Measurements from ENCODE around the gene PKNOX1. TPM values are rescaled to one million over a fixed set of nuclear protein-coding genes. Genes with fewer than 3 reads are reported as not detected.
"Not testable (repeated sequence)": the region's sequence is repeated elsewhere in the genome, so short reads cannot be mapped to it uniquely, and the experiment has no call there.

PKNOX1 gene
- total and polyA plus RNA-seq, 2 donors from 2014 or later: 7.9 to 25.2 TPM

DNA sequence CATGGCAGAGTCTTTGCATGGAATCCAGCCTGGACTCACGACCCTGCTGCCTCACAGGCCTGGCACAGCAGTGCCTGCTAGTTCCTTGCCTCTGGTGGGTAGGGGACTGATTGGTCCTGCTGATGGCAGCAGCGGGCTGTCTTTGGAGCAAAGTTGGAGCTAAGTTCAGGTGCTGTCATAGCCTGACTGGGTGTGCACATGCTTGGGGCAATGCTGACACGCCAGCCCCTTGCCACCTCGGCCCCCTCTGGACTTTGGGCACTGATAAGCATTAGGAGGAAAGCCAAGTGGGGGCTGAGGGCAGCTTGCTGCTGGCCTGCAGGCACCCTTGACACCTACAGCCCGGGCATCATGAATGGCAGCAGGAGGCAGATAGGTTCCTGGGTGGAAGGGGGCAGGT is 67.8 kb downstream of the PKNOX1 start:
- H3K36me3 ChIP-seq (ENCODE audit: control insufficient read depth in 2 of 3, insufficient read depth in 3 of 3, low read length in 3 of 3); intact Hi-C loops (cut with DNase I); H3K4me3 ChIP-seq (ENCODE audit: low read length in 3 of 3); H3K9ac ChIP-seq (ENCODE audit: low read length in 3 of 3); H3K9me3 ChIP-seq (ENCODE audit: control insufficient read depth in 2 of 3, insufficient read depth in 1 of 3, low read length in 3 of 3); H3K27me3 ChIP-seq (ENCODE audit: control insufficient read depth, insufficient read depth, low read length); DNase-seq; H3K27ac ChIP-seq (ENCODE audit: low read depth in 2 of 2, low read length in 2 of 2); H3K4me1 ChIP-seq (ENCODE audit: control insufficient read depth in 2 of 3, insufficient read depth in 2 of 3, low read depth in 1 of 3, low read length in 3 of 3); FAIRE-seq: not testable (repeated sequence)

- intact Hi-C loops (cut with DNase I); FAIRE-seq; H3K27me3 ChIP-seq (ENCODE audit: control insufficient read depth, insufficient read depth, low read length); DNase-seq; H3K27ac ChIP-seq (ENCODE audit: low read depth in 2 of 2, low read length in 2 of 2); H3K4me1 ChIP-seq (ENCODE audit: control insufficient read depth in 2 of 3, insufficient read depth in 2 of 3, low read depth in 1 of 3, low read length in 3 of 3); H3K9me3 ChIP-seq (ENCODE audit: control insufficient read depth in 2 of 3, insufficient read depth in 1 of 3, low read length in 3 of 3); H3K36me3 ChIP-seq (ENCODE audit: control insufficient read depth in 2 of 3, insufficient read depth in 3 of 3, low read length in 3 of 3); H3K9ac ChIP-seq (ENCODE audit: low read length in 3 of 3); H3K4me3 ChIP-seq (ENCODE audit: low read length in 3 of 3): not testable (repeated sequence)
These were observed 68.9 kb downstream of the PKNOX1 start for GRCh38 chr21:43043291-43043690.

- H3K27ac ChIP-seq (ENCODE audit: low read depth in 2 of 2, low read length in 2 of 2); H3K36me3 ChIP-seq (ENCODE audit: control insufficient read depth in 2 of 3, insufficient read depth in 3 of 3, low read length in 3 of 3); H3K9me3 ChIP-seq (ENCODE audit: control insufficient read depth in 2 of 3, insufficient read depth in 1 of 3, low read length in 3 of 3); H3K4me3 ChIP-seq (ENCODE audit: low read length in 3 of 3); H3K9ac ChIP-seq (ENCODE audit: low read length in 3 of 3); DNase-seq; H3K27me3 ChIP-seq (ENCODE audit: control insufficient read depth, insufficient read depth, low read length); intact Hi-C loops (cut with DNase I); H3K4me1 ChIP-seq (ENCODE audit: control insufficient read depth in 2 of 3, insufficient read depth in 2 of 3, low read depth in 1 of 3, low read length in 3 of 3); FAIRE-seq: not testable (repeated sequence)
These were observed 70.2 kb downstream of the PKNOX1 start for GRCh38 chr21:43044547-43044946.

- H3K4me3 ChIP-seq (ENCODE audit: low read length in 3 of 3); H3K27ac ChIP-seq (ENCODE audit: low read depth in 2 of 2, low read length in 2 of 2); H3K4me1 ChIP-seq (ENCODE audit: control insufficient read depth in 2 of 3, insufficient read depth in 2 of 3, low read depth in 1 of 3, low read length in 3 of 3); H3K9me3 ChIP-seq (ENCODE audit: control insufficient read depth in 2 of 3, insufficient read depth in 1 of 3, low read length in 3 of 3); H3K36me3 ChIP-seq (ENCODE audit: control insufficient read depth in 2 of 3, insufficient read depth in 3 of 3, low read length in 3 of 3); FAIRE-seq; intact Hi-C loops (cut with DNase I); H3K27me3 ChIP-seq (ENCODE audit: control insufficient read depth, insufficient read depth, low read length); H3K9ac ChIP-seq (ENCODE audit: low read length in 3 of 3); DNase-seq: not testable (repeated sequence)
These were observed 71.0 kb downstream of the PKNOX1 start for GRCh38 chr21:43045165-43045875.

DNA sequence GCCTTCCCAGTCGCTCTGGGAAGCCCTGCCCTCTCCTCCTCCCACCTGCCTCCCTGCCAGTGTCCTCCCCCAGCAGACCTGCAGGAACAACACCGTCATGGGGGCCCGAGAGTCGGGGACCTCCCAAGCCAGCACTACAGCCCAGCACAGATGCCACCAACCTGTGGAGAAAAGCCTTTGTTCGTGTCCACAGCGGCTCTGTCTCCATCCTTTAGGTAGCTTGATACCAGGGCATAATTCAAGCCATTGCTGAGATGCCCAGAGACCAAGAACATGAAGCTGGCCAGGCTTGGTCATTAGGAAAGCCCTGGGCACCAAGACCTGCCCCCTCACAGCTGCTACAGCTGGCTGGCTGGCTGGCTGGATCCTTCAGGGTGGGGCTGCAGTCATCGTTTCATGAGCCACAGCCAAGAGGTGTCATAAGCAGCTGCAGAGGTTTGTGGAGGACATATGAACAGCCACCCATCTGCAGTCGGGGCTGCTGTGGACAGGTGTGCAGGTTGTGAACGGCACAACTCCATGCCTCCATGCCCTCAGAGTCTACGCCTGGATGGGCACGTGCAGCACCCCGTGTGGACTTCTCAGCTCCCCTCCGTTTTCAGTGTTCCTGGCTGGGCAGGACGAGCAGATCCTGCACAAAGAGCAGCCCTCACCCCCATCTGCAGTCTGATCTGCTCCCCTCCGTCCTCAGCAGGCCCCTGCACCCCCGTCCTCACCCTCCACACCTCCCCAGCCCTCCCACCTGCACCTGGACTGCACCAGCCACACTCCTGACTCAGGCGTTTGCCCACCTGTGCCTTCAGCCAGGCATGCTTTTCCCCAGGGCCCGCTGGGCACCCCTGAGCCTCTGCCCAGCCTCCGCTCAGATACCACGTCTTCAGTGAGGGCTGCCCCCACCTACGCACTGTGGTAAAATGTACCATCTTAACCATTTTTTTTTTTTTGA is 71.8 kb downstream of the PKNOX1 start:
- H3K36me3 ChIP-seq (ENCODE audit: control insufficient read depth in 2 of 3, insufficient read depth in 3 of 3, low read length in 3 of 3); H3K27ac ChIP-seq (ENCODE audit: low read depth in 2 of 2, low read length in 2 of 2); H3K27me3 ChIP-seq (ENCODE audit: control insufficient read depth, insufficient read depth, low read length); H3K9me3 ChIP-seq (ENCODE audit: control insufficient read depth in 2 of 3, insufficient read depth in 1 of 3, low read length in 3 of 3); H3K4me1 ChIP-seq (ENCODE audit: control insufficient read depth in 2 of 3, insufficient read depth in 2 of 3, low read depth in 1 of 3, low read length in 3 of 3); H3K4me3 ChIP-seq (ENCODE audit: low read length in 3 of 3); H3K9ac ChIP-seq (ENCODE audit: low read length in 3 of 3); intact Hi-C loops (cut with DNase I); FAIRE-seq: not testable (repeated sequence)
- peak in 3 of 5 donors; percentile 14 to 52 (median 15) for DNase-seq

- H3K9ac ChIP-seq (ENCODE audit: low read length in 3 of 3); DNase-seq; H3K4me1 ChIP-seq (ENCODE audit: control insufficient read depth in 2 of 3, insufficient read depth in 2 of 3, low read depth in 1 of 3, low read length in 3 of 3); H3K36me3 ChIP-seq (ENCODE audit: control insufficient read depth in 2 of 3, insufficient read depth in 3 of 3, low read length in 3 of 3); H3K9me3 ChIP-seq (ENCODE audit: control insufficient read depth in 2 of 3, insufficient read depth in 1 of 3, low read length in 3 of 3); intact Hi-C loops (cut with DNase I); FAIRE-seq; H3K4me3 ChIP-seq (ENCODE audit: low read length in 3 of 3); H3K27me3 ChIP-seq (ENCODE audit: control insufficient read depth, insufficient read depth, low read length); H3K27ac ChIP-seq (ENCODE audit: low read depth in 2 of 2, low read length in 2 of 2): not testable (repeated sequence)
These were observed 78.8 kb downstream of the PKNOX1 start for GRCh38 chr21:43053112-43053511.

GRCh38 chr21:43062955-43063664 is 88.7 kb downstream of the PKNOX1 start:
- H3K27ac ChIP-seq (ENCODE audit: low read depth in 2 of 2, low read length in 2 of 2); H3K36me3 ChIP-seq (ENCODE audit: control insufficient read depth in 2 of 3, insufficient read depth in 3 of 3, low read length in 3 of 3); H3K9me3 ChIP-seq (ENCODE audit: control insufficient read depth in 2 of 3, insufficient read depth in 1 of 3, low read length in 3 of 3); H3K27me3 ChIP-seq (ENCODE audit: control insufficient read depth, insufficient read depth, low read length); H3K4me1 ChIP-seq (ENCODE audit: control insufficient read depth in 2 of 3, insufficient read depth in 2 of 3, low read depth in 1 of 3, low read length in 3 of 3); H3K4me3 ChIP-seq (ENCODE audit: low read length in 3 of 3); DNase-seq; intact Hi-C loops (cut with DNase I); H3K9ac ChIP-seq (ENCODE audit: low read length in 3 of 3); FAIRE-seq: not testable (repeated sequence)

All from kidney (tissue), 11 donors.